KG1 (cell line): ENCODE data around the gene ARID3C.

Source experiments
- DNase-seq: peaks from one replicate; lab custom pipeline; 2025; lab: John Stamatoyannopoulos, UW

Gene ARID3C, protein sequence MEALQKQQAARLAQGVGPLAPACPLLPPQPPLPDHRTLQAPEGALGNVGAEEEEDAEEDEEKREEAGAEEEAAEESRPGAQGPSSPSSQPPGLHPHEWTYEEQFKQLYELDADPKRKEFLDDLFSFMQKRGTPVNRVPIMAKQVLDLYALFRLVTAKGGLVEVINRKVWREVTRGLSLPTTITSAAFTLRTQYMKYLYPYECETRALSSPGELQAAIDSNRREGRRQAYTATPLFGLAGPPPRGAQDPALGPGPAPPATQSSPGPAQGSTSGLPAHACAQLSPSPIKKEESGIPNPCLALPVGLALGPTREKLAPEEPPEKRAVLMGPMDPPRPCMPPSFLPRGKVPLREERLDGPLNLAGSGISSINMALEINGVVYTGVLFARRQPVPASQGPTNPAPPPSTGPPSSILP

GRCh38 chr9:34628656-34629490, at the start of gene ARID3C:
Gene ARID3C, minus strand, starts transcription at chr9:34629066. Its CDS starts 1,052 bp downstream, at chr9:34628014.
- DNase-seq: no peak

DNA sequence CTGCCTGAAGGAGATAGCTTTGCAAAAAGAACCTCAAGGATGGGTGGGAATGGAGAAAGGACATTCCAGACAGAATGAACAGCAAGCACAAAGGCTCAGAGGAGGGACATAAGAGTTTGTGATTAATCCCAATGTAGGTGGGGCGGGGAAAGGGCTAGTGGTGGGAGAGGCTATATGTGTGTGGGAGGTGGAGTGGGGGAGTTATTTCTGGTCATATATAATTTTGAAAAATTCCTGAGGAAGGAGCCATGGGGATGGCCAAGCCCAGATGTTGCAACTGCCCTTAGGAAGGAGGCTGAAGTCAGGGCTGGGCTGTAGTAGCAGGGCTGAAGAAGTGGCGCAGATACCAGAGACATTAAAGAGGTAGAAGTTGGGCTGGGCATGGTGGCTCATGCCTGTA, 47.0 kb upstream of the ARID3C start:
- no peak for DNase-seq

GRCh38 chr9:34675048-34675714, 46.3 kb upstream of the ARID3C start:
- peak; percentile 34 for DNase-seq

DNA sequence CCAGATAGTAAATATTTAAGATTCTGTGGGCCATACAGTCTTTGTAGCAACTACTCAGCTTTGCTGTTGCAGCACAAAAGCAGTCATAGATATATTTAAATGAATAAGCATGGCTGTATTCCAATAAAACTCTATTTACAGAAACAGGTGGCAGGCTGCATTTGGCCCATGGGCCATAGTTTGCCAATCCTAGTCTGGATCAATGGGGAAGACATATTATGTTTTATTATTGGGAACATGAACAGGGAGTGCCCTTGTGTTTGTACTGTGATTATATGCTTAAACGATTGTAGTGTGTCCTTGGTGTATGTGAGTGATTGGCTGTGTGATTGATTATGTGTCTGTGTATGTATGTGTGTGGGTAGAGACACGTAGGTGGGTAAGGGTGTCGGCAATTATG, 45.6 kb upstream of the ARID3C start:
- DNase-seq: no peak

GRCh38 chr9:34671307-34671706, 42.4 kb upstream of the ARID3C start:
- no peak for DNase-seq

- no peak for DNase-seq
Measured at GRCh38 chr9:34669809-34670562, 41.1 kb upstream of the ARID3C start.

GRCh38 chr9:34665381-34666250, 36.8 kb upstream of the ARID3C start:
- no peak for DNase-seq

DNA sequence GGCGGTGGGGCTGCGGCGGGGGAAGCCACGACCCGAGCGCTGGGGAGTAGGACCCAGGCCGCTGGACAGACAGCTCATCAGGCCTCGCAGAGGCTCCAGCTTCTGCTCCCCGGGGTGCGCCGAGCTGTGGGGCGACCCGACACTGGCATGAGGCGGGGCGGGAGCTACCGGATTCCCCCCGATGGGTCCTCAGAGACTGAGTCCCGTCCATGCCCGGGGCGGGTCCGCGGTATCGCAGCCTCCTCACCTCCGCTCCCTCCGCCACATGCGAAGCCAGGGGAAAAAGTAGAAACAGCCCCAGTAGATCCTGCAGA, 36.2 kb upstream of the ARID3C start:
- no peak for DNase-seq

DNA sequence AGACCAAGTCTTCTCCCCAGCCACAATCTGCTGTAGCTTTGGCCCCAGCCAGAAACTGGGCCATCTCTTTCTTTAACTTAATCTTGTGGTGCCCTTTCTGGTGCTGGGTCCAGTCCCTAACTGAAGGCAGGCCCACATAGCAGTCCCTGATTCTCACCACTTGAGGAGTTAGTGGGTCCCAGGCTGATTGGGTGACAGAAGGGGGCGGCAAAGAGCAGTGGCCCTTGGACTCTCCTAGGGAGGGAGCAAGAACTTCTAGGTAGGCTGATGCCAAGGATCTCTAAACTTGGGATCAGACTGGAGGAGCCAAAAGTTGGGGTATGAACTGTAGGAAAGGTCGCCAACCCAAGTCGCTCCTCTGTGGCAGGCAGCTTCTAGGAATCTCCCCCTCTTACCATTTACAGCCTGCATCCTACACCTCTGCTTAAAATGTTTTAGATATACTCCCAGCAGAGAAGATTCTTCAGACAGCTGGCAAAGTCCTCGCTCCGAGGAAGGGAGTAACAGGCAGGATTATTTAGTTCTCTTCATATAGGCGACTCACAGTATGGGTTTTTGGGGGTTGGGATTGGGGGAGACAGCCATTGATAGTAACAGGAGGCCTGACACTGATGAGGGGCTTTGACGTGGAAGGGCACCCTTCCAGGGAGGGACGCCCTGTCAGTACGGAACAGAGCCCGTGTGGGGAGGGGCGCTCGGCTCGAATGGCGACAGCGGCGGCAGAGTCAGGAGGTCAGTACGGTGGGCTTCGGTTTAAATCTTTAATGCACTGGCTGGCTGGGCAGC, 35.6 kb upstream of the ARID3C start:
- DNase-seq: peak; percentile 22

GRCh38 chr9:34663303-34663605, 34.4 kb upstream of the ARID3C start:
- DNase-seq: no peak

DNA sequence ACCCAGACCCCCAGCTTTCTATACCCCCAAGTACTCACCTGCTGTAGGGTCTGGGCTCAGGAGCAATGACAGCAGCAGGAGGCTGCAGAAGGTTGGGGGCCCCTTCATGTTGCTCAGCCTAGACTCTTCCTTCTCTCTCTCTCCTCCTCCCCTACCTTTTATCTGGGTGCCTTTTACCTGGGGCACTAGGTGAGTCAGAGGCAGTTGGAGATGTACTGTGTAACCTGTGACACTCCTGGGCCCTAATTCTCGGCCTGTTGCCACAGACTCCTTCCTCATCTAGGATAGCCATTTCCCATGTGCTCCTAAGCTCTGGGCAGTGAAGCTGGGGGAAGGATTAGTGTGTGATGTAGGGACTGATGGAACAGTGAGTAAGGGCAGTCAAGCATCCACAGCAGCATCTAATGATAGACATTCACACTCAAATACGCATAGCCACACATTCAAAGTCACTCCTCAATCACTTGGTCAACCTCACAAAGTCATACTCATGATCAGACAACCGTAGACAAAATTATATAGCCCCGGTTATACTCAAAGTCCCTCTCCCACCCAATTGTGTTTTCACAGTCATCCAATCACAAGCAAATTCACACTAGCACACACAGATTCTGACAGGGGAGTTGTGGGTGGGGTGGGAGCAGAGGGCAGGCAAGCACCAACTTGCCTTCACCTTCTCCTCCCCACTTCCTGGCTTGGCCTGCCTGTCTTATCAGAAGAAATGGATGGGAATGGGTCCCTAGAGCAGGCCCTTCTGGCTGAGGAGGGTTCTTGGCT, 33.8 kb upstream of the ARID3C start, which contains the start of gene CCL27:
TSS of gene CCL27 (minus strand) at position 132 of the 777 bp plus-strand sequence. CDS start at position 108, 24 bp downstream.
- no peak for DNase-seq

DNA sequence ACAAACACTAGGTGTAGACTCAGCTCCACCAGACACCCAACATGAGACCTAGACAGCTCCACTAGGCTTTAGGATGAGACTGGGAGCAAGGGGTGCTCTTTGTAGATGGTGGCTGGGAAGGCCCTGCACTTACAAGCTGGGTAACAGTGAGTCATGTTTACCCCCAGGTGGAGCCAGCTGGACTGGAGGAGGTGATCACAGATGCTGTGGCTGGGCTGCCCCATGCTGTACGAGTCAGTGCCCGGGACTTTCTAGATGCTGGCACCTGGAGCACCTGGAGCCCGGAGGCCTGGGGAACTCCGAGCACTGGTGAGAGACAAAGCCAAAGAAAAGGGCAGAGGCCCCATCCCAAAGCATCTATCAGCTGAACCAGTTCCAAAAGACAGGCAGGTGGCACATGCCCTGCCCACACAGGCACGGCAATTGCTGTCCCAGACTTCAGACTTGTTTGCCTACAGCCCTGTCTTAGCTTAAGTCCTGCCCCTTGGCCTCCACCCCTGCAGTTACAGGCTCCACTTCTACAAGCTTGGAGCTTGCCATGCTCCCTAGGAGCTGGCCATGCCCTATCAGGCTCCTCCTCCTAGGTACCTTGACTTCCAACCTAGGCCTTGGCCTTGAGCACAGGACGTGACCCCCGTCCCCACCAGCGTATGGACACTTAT, 30.9 kb upstream of the ARID3C start:
- DNase-seq: no peak

DNA sequence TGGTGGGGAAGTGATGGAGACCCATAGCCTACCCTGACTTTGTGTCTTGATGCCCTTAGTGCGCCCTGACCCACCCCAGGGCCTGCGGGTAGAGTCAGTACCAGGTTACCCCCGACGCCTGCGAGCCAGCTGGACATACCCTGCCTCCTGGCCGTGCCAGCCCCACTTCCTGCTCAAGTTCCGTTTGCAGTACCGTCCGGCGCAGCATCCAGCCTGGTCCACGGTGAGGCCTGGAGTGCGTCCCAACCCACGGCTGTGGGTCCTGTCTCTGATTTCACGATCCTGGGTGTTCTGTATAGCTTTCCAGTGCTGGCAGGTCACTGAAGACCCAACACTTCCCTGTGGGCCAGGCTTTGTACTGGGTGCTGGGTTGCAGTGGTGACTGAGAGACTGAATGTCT, 29.6 kb upstream of the ARID3C start:
- no peak for DNase-seq

- no peak for DNase-seq
Measured at GRCh38 chr9:34656992-34657391, 28.1 kb upstream of the ARID3C start.

DNA sequence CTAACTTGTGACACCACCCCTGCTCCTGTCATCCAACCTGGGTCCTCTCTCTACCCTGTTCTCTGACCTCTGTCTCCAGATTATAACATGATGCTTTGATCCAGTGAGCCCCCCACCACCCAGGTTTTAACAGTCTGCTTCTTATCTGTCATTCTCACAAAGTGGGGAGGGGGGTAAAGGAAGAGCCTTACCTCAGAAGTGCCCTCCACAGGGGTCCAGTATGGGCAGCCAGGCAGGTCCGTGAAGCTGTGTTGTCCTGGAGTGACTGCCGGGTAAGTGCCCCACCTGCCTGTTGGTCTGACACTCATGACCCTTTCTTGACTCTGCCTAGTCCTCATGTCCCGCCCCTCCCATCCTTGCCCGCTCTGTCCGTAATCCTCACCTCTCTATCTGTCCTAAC, 26.5 kb upstream of the ARID3C start:
- no peak for DNase-seq

DNA sequence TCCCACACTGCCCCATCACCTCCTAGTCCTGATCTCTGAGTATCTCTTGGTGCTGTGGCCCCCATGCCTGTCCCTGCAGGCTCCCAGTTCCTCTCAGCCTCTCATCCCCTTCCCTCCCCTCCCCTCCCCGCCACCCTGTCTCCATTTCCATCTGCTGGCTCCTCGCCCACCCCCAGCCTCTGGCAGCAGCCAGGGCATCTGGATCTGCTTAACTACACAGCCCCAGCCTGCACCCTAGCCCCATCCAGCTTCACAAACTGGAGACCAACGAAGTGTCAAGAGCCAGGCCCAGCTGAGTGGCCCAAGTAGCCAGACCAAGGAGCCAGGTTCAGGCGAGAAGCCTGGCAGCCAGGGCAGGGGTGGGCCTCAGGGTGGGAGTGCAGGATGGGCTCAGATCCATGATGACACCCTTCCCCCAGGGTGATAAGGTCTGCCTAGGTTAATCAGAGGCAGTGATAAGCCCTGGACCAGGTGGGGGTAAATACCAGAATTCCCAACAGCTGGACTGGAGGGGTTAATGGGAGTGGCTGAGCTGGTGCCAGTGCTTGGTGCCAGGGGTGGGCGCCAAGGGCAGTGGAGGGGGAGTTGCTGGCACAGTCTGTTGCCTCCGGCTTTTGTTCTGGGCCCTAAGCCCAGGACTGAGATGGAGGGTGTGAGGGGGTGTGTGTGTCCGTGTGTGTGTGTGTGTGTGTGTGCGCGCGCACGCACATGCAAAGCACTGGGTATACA, 25.6 kb upstream of the ARID3C start:
- DNase-seq: no peak

DNA sequence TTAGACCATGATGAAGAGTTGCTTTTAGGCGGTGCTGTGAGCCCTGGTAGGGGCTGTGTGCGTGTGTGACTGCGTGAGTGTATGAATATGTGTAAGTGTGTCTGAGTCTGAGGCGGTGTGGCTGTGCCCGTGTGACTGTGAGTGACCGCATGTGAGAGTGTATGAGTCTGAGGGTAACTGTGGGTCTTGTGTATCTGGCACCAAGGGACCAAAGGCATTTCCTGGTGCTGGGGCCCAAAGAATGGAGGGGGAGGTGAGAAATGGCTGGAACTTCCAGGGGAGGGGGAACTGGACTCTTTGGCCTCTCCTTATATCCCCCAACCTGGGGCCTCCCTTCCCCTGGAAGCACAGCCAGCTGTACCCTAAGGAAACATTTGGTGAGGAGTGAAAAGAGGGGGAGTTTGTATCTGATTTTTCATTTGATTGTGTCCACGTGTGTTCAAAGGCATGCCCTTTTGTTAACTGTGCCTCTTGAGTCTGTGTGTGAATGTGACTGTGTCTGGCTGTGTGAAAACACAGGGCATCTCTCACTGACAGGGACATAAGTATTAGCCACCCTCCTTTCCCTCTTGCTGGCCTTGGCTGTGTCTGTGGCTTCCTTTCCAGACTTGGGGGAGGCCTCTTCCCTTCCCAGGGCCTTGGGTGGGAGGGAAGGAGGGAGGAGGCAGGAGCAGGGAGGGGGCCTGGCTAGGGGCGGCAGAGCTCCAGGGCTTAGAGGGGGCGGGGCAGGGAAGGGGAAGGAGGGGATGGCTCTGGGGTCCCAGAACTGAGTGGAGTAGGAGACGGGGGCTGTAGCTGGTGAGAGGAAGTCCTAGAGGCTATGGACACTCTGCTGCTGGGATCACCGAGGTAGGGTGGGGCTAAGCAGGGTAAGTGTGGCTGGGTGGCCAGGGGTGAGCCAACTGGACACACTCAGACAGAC, 24.5 kb upstream of the ARID3C start:
- DNase-seq: no peak
